ENCODE results near the gene CDKL2.
"Not testable (repeated sequence)": the region's sequence is repeated elsewhere in the genome, so short reads cannot be mapped to it uniquely, and the experiment has no call there.

CDKL2 gene

GRCh38 chr4:75552452-75552851 lies 77.9 kb downstream of the CDKL2 start:
- no peak for DNase-seq (ENCODE audit: low spot score)

GRCh38 chr4:75549019-75549418 lies 81.3 kb downstream of the CDKL2 start:
- no peak for DNase-seq (ENCODE audit: low spot score)

- no peak for DNase-seq (ENCODE audit: low spot score)
These were observed 82.5 kb downstream of the CDKL2 start for GRCh38 chr4:75547647-75548387.

- no peak for DNase-seq (ENCODE audit: low spot score)
These were observed 84.8 kb downstream of the CDKL2 start for GRCh38 chr4:75545526-75545925.

GRCh38 chr4:75544870-75545269 lies 85.5 kb downstream of the CDKL2 start:
- DNase-seq (ENCODE audit: low spot score) = no peak

- DNase-seq (ENCODE audit: low spot score) = not testable (repeated sequence)
These were observed 86.1 kb downstream of the CDKL2 start for GRCh38 chr4:75544220-75544619.

GRCh38 chr4:75542824-75543223 lies 87.5 kb downstream of the CDKL2 start:
- DNase-seq (ENCODE audit: low spot score) = no peak

GRCh38 chr4:75537308-75537707 lies 93.0 kb downstream of the CDKL2 start:
- DNase-seq (ENCODE audit: low spot score) = not testable (repeated sequence)

GRCh38 chr4:75533926-75534325 lies 96.4 kb downstream of the CDKL2 start:
- not testable (repeated sequence) for DNase-seq (ENCODE audit: low spot score)

- not testable (repeated sequence) for DNase-seq (ENCODE audit: low spot score)
These were observed 96.9 kb downstream of the CDKL2 start for GRCh38 chr4:75533339-75533887.

GRCh38 chr4:75531536-75532143 lies 98.7 kb downstream of the CDKL2 start:
- DNase-seq (ENCODE audit: low spot score) = not testable (repeated sequence)

- no peak for DNase-seq (ENCODE audit: low spot score)
These were observed 99.6 kb downstream of the CDKL2 start for GRCh38 chr4:75530556-75531322.
